Measurements from ENCODE around the gene PTPRG.
"Not testable (repeated sequence)": the region's sequence is repeated elsewhere in the genome, so short reads cannot be mapped to it uniquely, and the experiment has no call there.

The PTPRG gene

GRCh38 chr3:61730577-61731231 is 169.3 kb downstream of the PTPRG start:
- DNase-seq = no peak

GRCh38 chr3:61733000-61733399 is 171.6 kb downstream of the PTPRG start:
- DNase-seq = no peak

GRCh38 chr3:61733876-61734275 is 172.5 kb downstream of the PTPRG start:
- no peak for DNase-seq

- no peak for DNase-seq
These were observed 173.6 kb downstream of the PTPRG start for GRCh38 chr3:61734749-61735686.

- DNase-seq = no peak
These were observed 175.1 kb downstream of the PTPRG start for GRCh38 chr3:61736506-61736905.

GRCh38 chr3:61739640-61740039 is 178.3 kb downstream of the PTPRG start:
- DNase-seq = no peak

GRCh38 chr3:61740494-61740893 is 179.1 kb downstream of the PTPRG start:
- DNase-seq = no peak

GRCh38 chr3:61741551-61741950 is 180.2 kb downstream of the PTPRG start:
- DNase-seq = no peak

- no peak for DNase-seq
These were observed 180.6 kb downstream of the PTPRG start for GRCh38 chr3:61742006-61742405.

GRCh38 chr3:61743067-61743466 is 181.7 kb downstream of the PTPRG start:
- no peak for DNase-seq

GRCh38 chr3:61743686-61744242 is 182.4 kb downstream of the PTPRG start:
- no peak for DNase-seq

- DNase-seq = no peak
These were observed 186.9 kb downstream of the PTPRG start for GRCh38 chr3:61748288-61748687.

GRCh38 chr3:61750766-61751165 is 189.4 kb downstream of the PTPRG start:
- DNase-seq = no peak

- DNase-seq = no peak
These were observed 197.5 kb downstream of the PTPRG start for GRCh38 chr3:61758839-61759238.

GRCh38 chr3:61760783-61761182 is 199.4 kb downstream of the PTPRG start:
- DNase-seq = not testable (repeated sequence)

GRCh38 chr3:61761694-61762430 is 200.5 kb downstream of the PTPRG start:
- no peak for DNase-seq

GRCh38 chr3:61765157-61765876 is 203.9 kb downstream of the PTPRG start:
- DNase-seq = no peak

GRCh38 chr3:61768284-61769037 is 207.1 kb downstream of the PTPRG start:
- DNase-seq = no peak

GRCh38 chr3:61769266-61769990 is 208.1 kb downstream of the PTPRG start:
- no peak for DNase-seq

GRCh38 chr3:61771976-61772375 is 210.6 kb downstream of the PTPRG start:
- no peak for DNase-seq

- DNase-seq = no peak
These were observed 211.1 kb downstream of the PTPRG start for GRCh38 chr3:61772456-61772855.

Data from hematopoietic multipotent progenitor cell treated with erythropoietin and hydrocortisone succinate and interleukin-3 and kit ligand, for 8 days (in vitro differentiated cells).